Measurements from ENCODE around the gene SMIM44.
A peak's percentile ranks its signal among the peaks of the same experiment; 100 is the strongest.

Gene SMIM44

DNA sequence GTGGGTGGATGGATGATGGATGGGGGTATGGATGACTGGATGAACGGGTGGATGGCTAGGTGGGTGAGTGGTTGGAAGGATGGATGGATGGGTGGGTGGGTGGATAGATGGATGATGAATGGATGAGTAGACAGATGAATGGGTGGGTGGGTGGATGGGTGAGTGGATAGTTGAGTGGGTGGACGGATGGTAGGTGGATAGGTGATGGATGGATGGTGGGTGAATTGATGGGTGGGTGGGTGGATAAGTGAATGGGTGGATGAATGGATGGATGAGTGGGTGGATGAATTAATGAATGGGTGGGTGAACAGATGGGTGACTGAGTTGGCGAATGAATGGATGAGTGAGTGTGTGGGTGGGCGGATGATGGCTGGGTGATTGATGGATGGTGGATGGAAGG lies 7.8 kb downstream of the SMIM44 start:
- no peak overlapping the region for H3K4me3 ChIP-seq (ENCODE audit: low read depth, low read length)
- TF ChIP-seq, protein P1, sequence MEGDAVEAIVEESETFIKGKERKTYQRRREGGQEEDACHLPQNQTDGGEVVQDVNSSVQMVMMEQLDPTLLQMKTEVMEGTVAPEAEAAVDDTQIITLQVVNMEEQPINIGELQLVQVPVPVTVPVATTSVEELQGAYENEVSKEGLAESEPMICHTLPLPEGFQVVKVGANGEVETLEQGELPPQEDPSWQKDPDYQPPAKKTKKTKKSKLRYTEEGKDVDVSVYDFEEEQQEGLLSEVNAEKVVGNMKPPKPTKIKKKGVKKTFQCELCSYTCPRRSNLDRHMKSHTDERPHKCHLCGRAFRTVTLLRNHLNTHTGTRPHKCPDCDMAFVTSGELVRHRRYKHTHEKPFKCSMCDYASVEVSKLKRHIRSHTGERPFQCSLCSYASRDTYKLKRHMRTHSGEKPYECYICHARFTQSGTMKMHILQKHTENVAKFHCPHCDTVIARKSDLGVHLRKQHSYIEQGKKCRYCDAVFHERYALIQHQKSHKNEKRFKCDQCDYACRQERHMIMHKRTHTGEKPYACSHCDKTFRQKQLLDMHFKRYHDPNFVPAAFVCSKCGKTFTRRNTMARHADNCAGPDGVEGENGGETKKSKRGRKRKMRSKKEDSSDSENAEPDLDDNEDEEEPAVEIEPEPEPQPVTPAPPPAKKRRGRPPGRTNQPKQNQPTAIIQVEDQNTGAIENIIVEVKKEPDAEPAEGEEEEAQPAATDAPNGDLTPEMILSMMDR (IDR thresholded peaks at IDR 0.05; ENCODE audit: insufficient read depth, low read depth, low read length, missing control alignments) = no peak
- DNase-seq (ENCODE audit: low read depth) = no peak

DNA sequence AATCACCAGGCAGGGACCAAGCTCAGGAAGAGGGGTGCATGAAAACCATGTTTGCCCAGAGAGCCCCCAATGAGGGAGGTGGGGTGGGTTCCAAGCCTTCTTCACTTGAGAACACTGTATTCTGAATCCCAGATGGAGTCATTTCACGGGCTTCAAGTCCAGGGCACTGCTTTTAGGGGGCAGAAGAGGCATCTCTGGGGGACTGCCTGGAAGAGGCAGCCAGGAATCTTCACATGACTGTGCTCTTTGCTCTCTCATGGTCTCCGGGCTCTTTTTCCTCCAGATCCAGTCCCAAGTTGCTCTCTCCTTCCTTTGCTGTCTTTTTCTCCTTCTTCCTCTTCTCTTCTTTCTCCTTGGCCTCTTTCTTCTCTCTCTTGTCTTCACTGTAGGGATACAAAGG lies 8.6 kb downstream of the SMIM44 start:
- H3K4me3 ChIP-seq (ENCODE audit: low read depth, low read length) = no peak overlapping the region
- TF ChIP-seq, protein P1 (IDR thresholded peaks at IDR 0.05; ENCODE audit: insufficient read depth, low read depth, low read length, missing control alignments) = no peak
- no peak for DNase-seq (ENCODE audit: low read depth)

DNA sequence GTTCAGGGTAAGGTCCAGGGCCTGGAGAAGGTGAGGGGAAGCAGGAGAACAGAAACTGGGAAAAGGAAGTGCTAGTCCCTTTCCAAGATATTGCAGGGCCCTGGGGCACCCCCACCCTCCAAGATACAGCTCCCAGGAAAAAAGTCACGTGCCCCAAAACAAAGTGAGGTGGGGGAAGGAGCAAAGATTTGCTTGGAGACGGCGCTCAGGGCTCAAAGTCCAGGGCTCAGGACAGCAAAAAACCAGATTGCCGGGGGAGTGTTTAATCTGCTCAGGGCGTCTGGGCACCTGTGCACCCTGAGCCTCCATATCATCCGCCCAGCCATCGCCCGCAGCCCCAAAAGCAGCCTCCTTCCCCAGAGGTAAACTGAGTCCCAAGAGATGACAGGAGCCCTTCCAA lies 9.2 kb downstream of the SMIM44 start:
- DNase-seq (ENCODE audit: low read depth) = no peak
- TF ChIP-seq, protein P1 (IDR thresholded peaks at IDR 0.05; ENCODE audit: insufficient read depth, low read depth, low read length, missing control alignments) = no peak

DNA sequence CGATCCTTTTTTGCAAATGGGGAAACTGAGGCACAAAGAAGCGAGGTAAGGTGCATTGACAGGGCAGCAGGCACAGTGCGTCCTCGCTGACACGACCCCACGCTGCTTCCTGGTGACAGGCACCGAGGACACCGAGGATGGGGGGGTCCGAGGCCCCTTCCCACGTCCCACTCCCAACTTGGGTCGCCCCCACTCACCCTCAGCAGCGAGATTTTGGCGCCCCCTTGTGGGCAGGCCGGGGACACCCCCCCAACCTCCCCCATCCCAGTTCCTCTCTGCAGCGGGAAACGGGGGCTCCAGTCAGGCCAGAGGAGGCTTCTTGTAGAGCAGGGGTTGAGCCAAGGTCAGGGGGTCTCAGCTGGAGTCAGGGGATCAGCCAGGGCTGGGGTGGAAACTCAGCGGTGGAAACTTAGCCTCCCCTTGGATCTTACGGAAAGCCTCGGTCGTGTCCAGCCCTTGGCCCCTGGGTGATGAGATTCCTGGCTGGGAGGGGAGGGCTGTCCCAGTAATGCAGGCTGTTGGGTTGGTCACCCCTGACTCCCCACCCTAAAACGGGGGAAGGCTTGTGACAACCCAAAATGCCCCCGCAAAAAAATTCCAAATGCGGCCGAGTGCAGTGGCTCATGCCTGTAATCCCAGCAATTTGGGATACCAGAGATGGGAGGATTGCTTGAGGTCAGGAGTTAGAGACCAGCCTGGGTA lies 11.1 kb downstream of the SMIM44 start:
- TF ChIP-seq, protein P1 (IDR thresholded peaks at IDR 0.05; ENCODE audit: insufficient read depth, low read depth, low read length, missing control alignments) = peak; percentile 72
- H3K4me3 ChIP-seq (ENCODE audit: low read depth, low read length) = no peak overlapping the region
- peak; percentile 31 for DNase-seq (ENCODE audit: low read depth)

More for the DNA sequence above, 9.2 kb downstream of the SMIM44 start:
- no peak overlapping the region for H3K4me3 ChIP-seq (ENCODE audit: low read depth, low read length)

DNA sequence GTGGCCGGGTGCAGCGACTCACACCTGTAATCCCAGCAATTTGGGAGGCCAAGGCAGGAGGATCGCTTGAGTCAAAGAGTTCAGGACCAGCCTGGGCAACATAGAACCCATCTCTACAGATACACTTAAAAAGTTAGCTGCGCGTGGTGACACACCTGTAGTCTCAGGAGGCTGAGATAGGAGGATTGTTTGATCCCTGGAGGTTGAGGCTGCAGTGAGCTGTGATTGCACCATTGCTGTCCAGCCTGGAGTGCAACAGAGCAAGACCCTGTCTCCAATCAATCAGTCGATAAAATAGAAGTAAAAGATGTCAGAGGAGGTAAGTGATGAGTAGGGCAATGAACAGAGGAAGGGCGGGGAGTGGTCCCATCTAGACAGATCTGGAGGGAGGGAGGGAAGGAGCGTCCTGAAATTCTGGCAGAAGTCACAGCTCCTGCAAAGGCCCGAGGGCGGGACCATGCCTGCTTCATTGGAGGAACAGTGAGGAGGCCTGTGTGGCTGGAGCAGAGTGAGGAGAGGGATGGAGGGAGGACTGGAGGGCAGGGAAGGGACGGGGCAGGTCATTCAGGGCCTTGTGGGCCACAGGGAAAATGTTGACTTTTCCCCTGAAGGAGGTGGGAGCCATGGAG lies 12.6 kb downstream of the SMIM44 start:
- TF ChIP-seq, protein P1 (IDR thresholded peaks at IDR 0.05; ENCODE audit: insufficient read depth, low read depth, low read length, missing control alignments) = no peak
- no peak for DNase-seq (ENCODE audit: low read depth)
- no peak overlapping the region for H3K4me3 ChIP-seq (ENCODE audit: low read depth, low read length)

DNA sequence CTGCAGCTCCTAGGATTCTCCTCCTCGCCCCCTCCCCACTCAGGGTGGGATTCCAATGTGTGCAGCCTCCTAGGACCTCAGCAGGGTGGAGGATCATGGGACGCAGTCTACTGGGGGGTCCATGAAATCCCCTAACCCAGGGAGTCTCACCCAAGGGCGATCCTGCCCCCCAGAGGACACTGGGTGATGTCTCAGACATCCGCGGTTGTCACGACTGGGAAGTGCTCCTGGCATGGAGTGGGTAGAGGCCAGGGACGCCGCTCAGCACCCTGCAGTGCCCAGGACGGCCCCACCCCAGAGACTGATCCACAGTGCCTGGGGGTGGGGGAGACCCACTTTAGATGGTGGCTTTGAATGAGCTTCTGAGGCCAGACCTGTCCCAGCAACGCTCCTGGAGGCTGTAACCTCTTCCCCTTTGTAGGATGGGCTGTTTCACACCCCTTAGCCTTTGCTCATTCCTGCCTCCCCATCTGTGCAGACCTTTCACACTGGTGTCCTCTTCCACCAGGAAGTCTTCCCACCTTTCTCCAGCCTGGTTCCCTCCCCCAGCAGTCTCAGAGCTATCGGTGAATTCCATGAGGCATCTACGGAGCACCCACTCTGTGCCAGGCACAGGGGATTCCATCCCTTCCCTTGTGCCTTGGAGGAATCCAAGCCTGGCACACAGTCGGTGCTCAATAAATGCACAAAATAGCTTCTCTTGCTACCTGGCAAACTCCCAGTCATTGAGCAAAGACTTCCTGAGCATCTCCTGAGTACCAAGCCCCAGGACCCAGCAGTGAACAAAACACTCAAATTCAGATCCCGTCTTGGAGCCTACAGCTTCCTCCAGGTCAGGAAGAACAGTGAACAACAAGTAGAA lies 13.4 kb downstream of the SMIM44 start:
- TF ChIP-seq, protein P1 (IDR thresholded peaks at IDR 0.05; ENCODE audit: insufficient read depth, low read depth, low read length, missing control alignments) = no peak
- no peak overlapping the region for H3K4me3 ChIP-seq (ENCODE audit: low read depth, low read length)
- no peak for DNase-seq (ENCODE audit: low read depth)
